ENCODE data around the gene MAGEA11. TPM values are rescaled to one million over a fixed set of nuclear protein-coding genes. Genes with fewer than 3 reads are reported as not detected.
"Not testable (repeated sequence)": the region's sequence is repeated elsewhere in the genome, so short reads cannot be mapped to it uniquely, and the experiment has no call there.

The MAGEA11 gene
- total RNA-seq, 1 donor from 2014 or later, result not detected

- H3K4me3 ChIP-seq (ENCODE audit: low read depth, low read length), result no peak overlapping the region
- DNase-seq (ENCODE audit: low read depth), result no peak
- no peak for TF ChIP-seq CTCF (conservative IDR thresholded peaks at IDR 0.05; ENCODE audit: low read depth, low read length)
These were observed 46.3 kb downstream of the MAGEA11 start for GRCh38 chrX:149758068-149758714.

GRCh38 chrX:149758715-149759078 is 46.8 kb downstream of the MAGEA11 start:
- not testable (repeated sequence) for H3K4me3 ChIP-seq (ENCODE audit: low read depth, low read length); DNase-seq (ENCODE audit: low read depth)

GRCh38 chrX:149759824-149760223 is 48.0 kb downstream of the MAGEA11 start:
- TF ChIP-seq CTCF (conservative IDR thresholded peaks at IDR 0.05; ENCODE audit: low read depth, low read length), result no peak
- no peak for DNase-seq (ENCODE audit: low read depth)
- no peak overlapping the region for H3K4me3 ChIP-seq (ENCODE audit: low read depth, low read length)

GRCh38 chrX:149760965-149761364 is 49.1 kb downstream of the MAGEA11 start:
- TF ChIP-seq CTCF (conservative IDR thresholded peaks at IDR 0.05; ENCODE audit: low read depth, low read length), result no peak
- H3K4me3 ChIP-seq (ENCODE audit: low read depth, low read length), result no peak overlapping the region
- DNase-seq (ENCODE audit: low read depth), result no peak

DNA sequence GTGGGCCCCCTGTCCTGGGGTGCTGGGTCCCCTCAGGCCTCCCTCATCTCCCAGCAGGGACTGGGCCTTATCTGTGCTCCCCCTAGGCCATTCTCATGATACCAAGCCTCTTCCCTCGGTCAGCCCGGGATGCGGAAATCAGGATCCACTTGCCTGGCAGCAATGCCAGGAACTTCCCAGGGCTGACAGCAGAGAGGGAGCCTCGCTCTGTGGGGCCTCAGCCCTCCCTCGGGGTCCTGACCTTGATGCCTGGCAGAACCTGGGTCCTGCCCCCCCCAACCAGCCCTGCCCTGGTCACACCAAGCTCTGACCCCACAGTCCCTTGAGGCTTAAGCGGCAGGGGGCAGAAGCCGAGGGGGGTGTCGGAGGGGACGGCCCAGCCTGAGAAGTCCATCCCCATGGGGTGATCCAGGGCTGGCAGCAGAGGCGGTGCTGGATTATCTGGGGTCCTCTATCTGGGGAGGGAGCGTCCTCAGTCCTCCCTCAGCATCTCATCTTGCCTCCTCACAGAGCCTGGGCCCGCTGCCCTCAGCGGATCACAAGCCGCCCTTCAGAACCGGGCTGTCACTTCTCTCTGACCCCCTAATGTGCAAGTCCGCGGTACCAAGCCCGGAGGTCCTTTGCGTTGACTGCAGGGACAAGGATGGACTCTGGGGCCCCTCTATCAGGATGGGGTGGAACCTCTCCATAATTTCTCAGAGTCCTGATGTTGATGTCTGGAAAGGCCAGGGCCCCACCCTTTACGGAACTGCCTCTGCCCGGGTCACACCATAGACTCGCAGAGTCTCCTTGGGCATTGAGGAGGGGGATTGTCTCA is 50.2 kb downstream of the MAGEA11 start:
- DNase-seq (ENCODE audit: low read depth), result not testable (repeated sequence)

DNA sequence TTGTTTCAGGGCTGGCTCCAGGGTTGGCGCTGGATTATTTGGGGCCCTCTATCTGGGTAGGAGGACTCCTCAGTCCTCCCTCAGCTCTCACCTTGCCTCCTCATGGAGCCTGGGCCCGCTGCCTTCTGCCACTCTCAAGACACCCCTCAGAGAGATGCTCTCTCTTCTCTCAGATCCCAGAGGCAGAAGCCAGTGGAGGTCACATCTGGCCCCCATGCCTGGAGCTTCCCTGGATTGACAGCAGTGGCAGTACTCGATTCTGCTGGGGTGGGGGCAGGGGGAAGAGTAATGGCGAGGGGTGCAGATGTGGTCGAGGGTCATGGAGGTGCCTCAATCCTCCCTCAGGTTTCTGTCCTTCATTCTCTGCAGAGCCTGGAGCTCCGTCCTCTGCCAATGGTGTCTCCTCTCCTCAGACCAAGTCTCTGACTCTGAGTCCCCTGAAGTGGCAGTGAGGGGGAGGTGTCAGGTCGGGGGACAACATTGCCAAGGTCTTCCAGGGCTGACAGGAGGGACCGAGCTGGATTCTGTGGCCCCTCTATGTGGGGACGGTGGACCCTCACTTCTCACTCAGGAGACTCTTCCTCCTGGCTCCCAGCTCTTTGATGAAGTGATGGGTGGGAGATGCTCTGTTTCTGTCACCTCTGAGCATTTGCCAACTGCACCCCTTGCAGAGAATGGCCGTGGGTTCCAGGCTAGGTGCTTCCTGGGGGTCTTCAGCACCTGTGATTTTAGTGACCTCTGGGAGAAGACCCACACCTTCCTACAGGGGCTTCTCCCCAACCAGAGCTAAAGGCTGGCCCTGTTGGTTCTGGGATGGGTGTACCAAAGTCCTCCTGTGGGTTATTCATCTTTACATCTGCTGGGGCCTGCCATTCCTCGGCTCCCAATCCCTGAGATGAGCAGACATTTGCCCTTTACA is 51.1 kb downstream of the MAGEA11 start:
- no peak for DNase-seq (ENCODE audit: low read depth)
- no peak overlapping the region for H3K4me3 ChIP-seq (ENCODE audit: low read depth, low read length)
- TF ChIP-seq CTCF (conservative IDR thresholded peaks at IDR 0.05; ENCODE audit: low read depth, low read length), result no peak

More for the DNA sequence above, 50.2 kb downstream of the MAGEA11 start:
- H3K4me3 ChIP-seq (ENCODE audit: low read depth, low read length), result not testable (repeated sequence)

Other genes with a start within 250 kb of the MAGEA11 start
- 37.0 and 54.0 TPM in 2 replicates for gene IDS, start 206.8 kb upstream of the MAGEA11 start, total RNA-seq
- 6.5 and 9.2 TPM in 2 replicates for gene EOLA1, start 171.0 kb upstream of the MAGEA11 start, total RNA-seq
- gene HSFX3, start 162.1 kb upstream of the MAGEA11 start, total RNA-seq, result not detected in 2 replicates
- not detected in 2 replicates for gene MAGEA9B, start 124.6 kb upstream of the MAGEA11 start, total RNA-seq
- not detected in 2 replicates for gene HSFX2, start 116.7 kb upstream of the MAGEA11 start, total RNA-seq
- gene TMEM185A, start 80.3 kb upstream of the MAGEA11 start, total RNA-seq, result 11.0 and 15.6 TPM in 2 replicates
- gene HSFX1, start 62.0 kb downstream of the MAGEA11 start, total RNA-seq, result 0.51 TPM in 1 of 2 replicates, not detected in the other
- not detected in 2 replicates for gene MAGEA9, start 69.9 kb downstream of the MAGEA11 start, total RNA-seq
- gene MAGEA8, start 169.1 kb downstream of the MAGEA11 start, total RNA-seq, result not detected in 2 replicates
- gene HSFX4, start 217.5 kb downstream of the MAGEA11 start, total RNA-seq, result not detected in 2 replicates
- gene EOLA2, start 226.4 kb downstream of the MAGEA11 start, total RNA-seq, result 18.7 and 24.4 TPM in 2 replicates